Activated CD8-positive, alpha-beta memory T cell treated with anti-CD3 and anti-CD28 coated beads for 24 hours (primary cell): ENCODE results near the gene ACTR2.

Experiments used
- DNase-seq: peaks from one replicate; pipeline ENCODE4 v3.0.0-alpha.2; 2020

The ACTR2 gene

DNA sequence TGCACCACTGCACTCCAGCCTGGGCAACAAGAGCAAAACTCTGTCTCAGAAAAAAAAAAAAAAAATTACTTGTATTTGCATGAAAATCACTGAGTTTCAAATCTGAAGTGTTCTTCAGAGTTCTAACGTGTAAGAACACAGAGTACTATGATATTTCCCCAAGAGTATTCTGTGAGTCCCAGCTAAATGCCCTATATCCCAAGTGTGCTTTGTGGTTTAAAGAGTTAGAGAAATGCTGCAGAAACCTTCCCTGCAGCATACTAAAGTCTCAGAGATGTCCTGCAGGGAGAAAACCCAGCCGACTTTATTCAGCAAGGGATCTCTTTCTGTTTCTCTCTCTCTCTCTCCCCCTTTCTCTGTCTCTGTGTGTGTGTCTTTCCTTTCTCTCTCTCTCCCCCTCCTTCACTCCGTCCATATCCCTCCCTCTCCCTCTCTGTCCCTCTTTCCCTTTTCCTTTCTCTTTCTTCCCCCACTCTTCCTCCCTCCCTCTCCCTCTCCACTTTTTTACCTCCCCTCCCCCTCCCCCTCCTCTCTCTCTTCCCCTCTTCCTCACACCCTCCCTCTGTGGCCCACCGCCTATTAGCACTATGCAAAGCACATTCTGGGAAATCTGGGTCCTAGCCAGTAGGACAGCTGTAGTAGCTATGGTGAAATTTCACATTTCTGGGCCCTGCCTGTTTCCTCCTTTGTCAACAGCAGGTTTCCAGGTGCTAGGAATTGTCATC is 54.2 kb downstream of the ACTR2 start:
- DNase-seq = no peak

- no peak for DNase-seq
These were observed 54.9 kb downstream of the ACTR2 start for GRCh38 chr2:65282477-65283053.

- DNase-seq = no peak
These were observed 59.7 kb downstream of the ACTR2 start for GRCh38 chr2:65287364-65287763.

- no peak for DNase-seq
These were observed 63.8 kb downstream of the ACTR2 start for GRCh38 chr2:65291216-65292105.

GRCh38 chr2:65292106-65292400 is 64.4 kb downstream of the ACTR2 start:
- no peak for DNase-seq

GRCh38 chr2:65292461-65293011 is 64.9 kb downstream of the ACTR2 start:
- no peak for DNase-seq

GRCh38 chr2:65293376-65293775 is 65.7 kb downstream of the ACTR2 start:
- DNase-seq = no peak

GRCh38 chr2:65294136-65294535 is 66.5 kb downstream of the ACTR2 start:
- no peak for DNase-seq

DNA sequence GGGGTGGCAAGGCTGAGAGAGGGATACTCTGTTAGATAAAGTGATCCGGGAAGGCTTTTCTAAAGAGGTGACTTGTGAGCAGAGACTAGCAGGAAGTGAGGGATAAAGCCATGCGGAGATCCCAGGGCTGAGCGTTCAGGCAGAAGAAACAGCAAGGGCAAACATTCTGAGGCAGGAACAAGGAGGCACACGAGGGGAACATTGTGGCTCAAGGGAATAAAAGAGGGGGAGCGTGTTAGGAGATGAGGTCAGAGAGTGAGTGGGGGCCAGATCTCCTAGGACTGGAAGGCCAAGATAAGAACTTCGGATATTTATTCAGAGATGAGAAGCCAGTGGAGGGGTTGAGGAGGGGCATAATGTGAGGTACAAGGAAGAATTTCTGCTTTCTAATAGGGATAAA is 67.1 kb downstream of the ACTR2 start:
- DNase-seq = no peak

DNA sequence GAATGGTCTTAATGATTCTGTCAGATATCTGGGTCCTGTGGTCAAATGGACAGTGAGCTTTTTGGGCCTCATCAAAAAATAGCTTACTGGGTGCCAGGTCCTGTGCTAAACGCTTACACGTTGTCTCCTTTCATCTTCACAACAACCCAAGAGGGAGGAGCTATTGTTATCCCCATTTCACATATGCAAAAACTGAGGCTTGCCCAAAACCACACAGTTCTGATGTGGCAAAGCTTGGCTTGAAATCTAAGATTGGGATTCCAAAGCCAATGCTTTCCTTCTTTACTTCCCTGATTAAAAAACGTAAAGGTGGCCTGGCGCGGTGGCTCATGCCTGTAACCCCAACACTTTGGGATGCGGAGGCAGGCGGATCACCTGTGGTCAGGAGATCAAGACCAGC is 69.3 kb downstream of the ACTR2 start:
- DNase-seq = no peak

GRCh38 chr2:65297544-65297943 is 69.9 kb downstream of the ACTR2 start:
- DNase-seq = no peak

GRCh38 chr2:65298089-65298488 is 70.5 kb downstream of the ACTR2 start:
- DNase-seq = no peak

- DNase-seq = peak; percentile 78
These were observed 71.6 kb downstream of the ACTR2 start for GRCh38 chr2:65299246-65299645.

- peak; percentile 65 for DNase-seq
These were observed 72.6 kb downstream of the ACTR2 start for GRCh38 chr2:65300134-65300760.

DNA sequence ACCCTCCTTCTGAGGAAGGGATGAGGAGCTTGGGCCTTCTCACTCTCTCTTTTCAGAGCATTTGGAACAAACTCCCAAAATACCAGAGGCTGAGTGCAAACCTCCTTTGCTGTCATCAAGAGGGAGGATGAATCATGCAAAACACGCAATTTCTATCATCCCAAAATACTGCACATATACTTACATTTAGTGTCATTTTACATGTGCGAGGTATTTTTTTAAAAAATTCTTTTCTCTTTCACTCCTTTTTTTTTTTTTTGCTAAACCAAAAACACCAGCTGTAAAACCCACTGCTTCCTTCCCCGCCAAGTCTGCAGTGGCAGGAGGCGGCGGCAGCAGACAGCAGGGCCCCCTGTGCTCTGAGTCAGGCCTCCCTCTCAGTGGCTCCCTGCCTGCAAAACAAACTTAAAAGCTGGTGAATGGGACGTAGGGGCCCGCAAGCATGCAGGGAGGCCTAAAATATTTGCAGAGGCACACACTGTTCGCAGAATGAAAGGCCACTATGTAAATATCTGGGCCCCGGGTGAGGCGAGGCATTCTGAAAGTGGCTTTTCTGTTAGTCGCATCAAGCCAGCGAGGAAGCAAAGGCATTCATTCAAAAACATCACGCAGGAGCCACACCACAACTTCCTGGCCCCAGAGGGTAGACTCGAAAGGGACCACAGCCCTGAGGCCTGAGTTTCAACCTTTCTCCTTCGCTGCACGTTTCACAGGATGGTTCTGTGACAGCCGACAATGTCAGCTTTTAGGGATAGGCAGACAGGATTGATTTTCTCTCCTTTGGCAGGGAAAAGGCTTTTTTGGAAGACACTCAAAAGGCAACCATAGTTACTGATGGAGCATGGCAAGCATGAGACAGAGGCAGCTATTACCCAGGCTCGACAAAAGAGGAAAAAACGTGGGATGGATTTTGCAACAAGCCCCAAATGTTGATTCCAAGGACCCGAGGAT is 73.4 kb downstream of the ACTR2 start:
- peak; percentile 86 for DNase-seq

DNA sequence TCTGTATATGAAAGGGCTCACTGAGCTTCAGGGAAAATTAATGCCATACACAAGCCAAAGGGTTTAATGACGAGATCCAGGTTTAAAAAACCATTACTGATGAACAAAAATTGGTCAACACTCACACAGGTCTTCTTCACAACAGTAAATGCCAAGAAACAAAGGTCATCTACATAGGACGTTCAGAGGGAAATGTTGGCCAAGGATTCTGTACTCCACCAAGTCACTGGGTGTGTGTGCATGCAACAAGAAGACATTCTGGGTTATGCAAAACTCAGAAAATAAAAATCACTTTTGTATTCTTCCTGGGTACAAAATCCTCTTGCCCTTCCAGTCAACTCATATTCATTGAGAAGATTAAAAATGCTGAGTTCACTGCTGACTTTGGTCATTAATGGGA is 78.3 kb downstream of the ACTR2 start:
- DNase-seq = no peak

GRCh38 chr2:65309699-65310098 is 82.1 kb downstream of the ACTR2 start:
- DNase-seq = no peak

DNA sequence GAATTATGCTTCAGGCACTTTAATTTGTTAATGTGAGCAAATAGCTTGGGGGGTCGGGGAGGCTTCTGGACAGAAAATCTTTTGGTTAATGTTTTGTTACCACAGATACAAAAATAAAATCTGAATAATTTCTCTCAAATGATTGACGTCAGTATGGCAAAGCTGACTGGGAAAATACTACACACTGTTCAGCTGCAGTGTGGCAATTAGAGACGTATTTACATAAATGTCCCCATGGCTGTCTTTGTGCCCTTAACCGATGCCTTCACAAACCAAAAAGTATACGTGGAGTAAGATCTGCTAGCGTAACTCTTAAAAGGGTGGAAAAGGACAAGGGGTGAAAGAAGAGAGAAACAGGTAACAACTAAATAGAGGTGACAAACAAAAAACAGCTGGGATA is 83.4 kb downstream of the ACTR2 start:
- no peak for DNase-seq

DNA sequence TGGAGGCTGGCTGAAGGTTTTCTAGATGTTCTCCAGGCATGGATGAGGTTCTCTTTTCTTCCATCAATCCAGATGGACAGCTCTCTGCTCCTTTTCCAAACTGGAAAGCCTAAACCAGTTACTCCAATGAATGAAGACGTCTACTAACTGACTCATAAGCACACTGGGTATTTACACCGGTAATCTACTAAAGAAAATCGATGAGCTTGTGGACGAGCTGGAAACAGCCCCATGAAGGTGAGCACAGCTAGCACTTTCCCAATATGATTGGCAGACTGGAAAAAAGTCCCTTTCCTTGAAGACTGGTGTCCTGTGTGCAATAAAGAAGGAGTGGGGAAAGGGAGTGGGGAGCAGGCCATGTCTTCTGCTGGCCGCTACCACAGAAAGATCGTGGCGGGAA is 84.0 kb downstream of the ACTR2 start:
- no peak for DNase-seq

DNA sequence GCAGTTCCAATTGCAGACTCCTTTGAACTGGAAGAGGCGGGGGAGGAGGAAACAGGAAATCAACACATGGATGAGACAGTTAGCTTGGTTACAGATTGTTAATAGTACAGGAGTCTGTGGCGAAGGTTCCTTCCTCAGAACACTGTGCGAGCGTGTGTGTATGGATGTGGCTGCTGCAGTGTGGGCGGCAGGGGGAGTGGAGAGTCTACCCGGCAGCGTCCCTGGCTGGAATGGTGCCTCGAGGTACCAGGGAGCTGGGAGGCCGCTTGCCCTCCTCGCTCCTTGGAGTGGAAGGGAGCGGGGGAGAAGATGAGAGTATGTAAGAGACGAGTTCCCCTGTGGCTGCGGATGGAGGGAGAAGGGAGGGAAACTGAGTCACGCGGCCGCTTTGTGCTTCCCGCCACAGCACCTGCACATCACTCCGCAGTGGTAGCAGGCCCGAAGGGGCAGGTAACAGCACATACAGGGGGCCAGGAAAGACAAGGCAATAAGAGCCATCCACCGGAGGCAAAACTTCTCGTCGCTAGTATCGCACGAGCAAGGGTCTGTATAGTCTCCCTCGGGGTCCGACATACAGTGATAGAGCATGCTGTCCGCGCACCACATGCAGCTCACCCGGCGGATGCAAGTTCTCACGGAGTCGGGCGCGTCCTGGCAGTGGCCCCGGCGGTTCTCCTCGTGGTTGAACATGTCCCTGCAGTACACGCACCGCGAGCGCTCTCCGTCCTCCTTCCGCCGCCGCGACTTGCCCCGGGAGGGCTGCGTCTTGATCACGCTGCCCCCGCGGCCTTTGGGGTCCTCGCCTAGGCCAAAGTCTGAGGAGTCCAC is 85.7 kb downstream of the ACTR2 start:
- DNase-seq = no peak

DNA sequence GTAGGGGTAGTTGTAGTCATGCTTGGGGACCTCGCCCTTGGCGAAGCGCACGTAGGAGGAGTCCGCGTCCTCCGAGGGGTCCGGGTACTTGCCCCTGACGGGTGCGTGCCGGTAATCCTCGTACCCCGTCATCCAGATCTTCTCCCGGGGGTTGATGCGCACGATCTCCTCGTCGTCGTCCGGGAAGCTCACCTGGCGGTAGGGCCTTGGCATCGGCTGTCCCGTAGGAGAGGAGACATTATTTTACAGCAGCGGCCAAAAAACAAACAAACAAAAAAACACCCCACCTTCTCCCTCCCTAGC is 86.3 kb downstream of the ACTR2 start:
- DNase-seq = no peak
